ENCODE measurements around the gene GDI1.

GDI1 gene

DNA sequence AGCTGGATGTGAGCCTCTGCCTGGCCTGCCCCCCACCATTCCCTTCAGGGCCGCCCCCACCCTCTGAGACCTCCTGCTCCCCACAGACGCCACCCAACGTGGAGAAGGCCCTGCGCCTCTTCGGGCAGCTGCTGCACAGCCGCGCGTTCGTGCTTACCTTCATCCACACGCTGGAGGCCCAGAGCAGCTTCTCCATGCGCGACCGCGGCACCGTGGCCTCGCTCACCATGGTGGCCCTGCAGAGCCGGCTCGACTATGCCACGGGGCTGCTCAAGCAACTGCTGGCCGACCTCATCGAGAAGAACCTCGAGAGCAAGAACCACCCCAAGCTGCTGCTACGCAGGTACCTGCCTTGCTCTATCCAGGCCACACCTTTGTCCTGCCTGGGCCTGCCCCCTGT is 31.3 kb downstream of the GDI1 start:
- TF ChIP-seq, protein P1, sequence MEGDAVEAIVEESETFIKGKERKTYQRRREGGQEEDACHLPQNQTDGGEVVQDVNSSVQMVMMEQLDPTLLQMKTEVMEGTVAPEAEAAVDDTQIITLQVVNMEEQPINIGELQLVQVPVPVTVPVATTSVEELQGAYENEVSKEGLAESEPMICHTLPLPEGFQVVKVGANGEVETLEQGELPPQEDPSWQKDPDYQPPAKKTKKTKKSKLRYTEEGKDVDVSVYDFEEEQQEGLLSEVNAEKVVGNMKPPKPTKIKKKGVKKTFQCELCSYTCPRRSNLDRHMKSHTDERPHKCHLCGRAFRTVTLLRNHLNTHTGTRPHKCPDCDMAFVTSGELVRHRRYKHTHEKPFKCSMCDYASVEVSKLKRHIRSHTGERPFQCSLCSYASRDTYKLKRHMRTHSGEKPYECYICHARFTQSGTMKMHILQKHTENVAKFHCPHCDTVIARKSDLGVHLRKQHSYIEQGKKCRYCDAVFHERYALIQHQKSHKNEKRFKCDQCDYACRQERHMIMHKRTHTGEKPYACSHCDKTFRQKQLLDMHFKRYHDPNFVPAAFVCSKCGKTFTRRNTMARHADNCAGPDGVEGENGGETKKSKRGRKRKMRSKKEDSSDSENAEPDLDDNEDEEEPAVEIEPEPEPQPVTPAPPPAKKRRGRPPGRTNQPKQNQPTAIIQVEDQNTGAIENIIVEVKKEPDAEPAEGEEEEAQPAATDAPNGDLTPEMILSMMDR (IDR thresholded peaks at IDR 0.05; ENCODE audit: control extremely low read depth, extremely low read depth, low read depth, missing control alignments) = no peak
- no peak for DNase-seq (ENCODE audit: extremely low spot score)
- CTCF ChIA-PET = interaction anchor here (1.5 kb wide), 1 partner anchor 28 kb away, joined by 4 read pairs; no protein-coding TSS in a partner anchor
- POLR2A ChIA-PET = no interaction called here

DNA sequence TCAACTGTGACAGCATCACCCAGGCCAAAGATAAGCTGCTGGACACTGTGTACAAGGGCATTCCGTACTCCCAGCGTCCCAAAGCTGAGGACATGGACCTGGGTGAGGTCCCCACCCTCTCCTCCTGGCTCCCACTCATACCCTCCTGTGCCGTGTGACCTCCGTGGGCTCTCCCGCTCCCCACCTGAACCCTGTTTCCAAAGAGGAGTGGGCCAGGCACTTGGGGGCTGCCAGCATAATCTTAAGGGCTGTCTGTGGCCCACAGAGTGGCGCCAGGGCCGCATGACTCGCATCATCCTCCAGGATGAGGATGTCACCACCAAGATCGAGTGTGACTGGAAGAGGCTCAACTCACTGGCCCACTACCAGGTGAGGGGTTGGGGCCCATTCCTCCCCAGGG is 32.2 kb downstream of the GDI1 start:
- TF ChIP-seq, protein P1 (IDR thresholded peaks at IDR 0.05; ENCODE audit: control extremely low read depth, extremely low read depth, low read depth, missing control alignments) = no peak

DNA sequence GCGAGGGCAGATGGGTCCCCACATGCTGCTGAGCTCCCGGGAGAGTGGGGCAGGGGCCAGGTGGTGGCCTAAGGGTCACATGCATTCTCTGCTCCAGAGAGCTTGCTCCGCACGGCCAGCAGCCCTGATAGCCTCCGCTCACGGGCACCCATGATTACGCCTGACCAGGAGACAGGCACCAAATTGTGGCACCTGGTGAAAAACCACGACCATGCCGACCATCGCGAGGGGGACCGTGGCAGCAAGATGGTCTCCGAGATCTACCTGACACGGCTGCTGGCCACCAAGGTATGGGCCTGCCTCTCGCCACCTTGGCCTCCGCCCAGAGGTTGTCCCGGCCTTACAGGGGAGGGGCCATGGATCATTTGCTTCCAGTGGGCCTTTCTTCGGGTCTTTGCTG is 32.9 kb downstream of the GDI1 start:
- ChIA-PET POLR2A (no interaction called here), CTCF (no interaction called here)
- DNase-seq (ENCODE audit: extremely low spot score) = no peak
- TF ChIP-seq, protein P1 (IDR thresholded peaks at IDR 0.05; ENCODE audit: control extremely low read depth, extremely low read depth, low read depth, missing control alignments) = no peak

More for the DNA sequence above, 32.2 kb downstream of the GDI1 start:
- CTCF ChIA-PET = no interaction called here
- POLR2A ChIA-PET = no interaction called here
- DNase-seq (ENCODE audit: extremely low spot score) = no peak

DNA sequence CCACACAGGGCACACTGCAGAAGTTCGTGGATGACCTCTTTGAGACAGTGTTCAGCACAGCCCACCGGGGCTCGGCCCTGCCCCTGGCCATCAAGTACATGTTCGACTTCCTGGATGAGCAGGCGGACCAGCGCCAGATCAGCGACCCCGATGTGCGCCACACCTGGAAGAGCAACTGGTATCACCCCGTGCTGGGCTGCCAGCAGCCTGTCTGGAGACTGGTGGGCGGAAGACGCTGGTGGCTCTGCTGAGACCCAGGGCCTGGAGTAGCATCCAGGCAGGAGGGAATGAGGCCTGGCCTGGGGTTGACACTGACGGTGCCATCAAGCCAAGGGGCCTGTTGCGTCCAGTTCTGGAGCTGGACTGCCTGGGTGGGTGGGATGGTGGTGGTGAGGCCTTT is 33.5 kb downstream of the GDI1 start:
- TF ChIP-seq, protein P1 (IDR thresholded peaks at IDR 0.05; ENCODE audit: control extremely low read depth, extremely low read depth, low read depth, missing control alignments) = no peak
- ChIA-PET POLR2A (interaction anchor here (0.6 kb wide), 1 partner anchor 580 kb away, joined by 3 read pairs; no protein-coding TSS in a partner anchor), CTCF (no interaction called here)
- DNase-seq (ENCODE audit: extremely low spot score) = no peak

DNA sequence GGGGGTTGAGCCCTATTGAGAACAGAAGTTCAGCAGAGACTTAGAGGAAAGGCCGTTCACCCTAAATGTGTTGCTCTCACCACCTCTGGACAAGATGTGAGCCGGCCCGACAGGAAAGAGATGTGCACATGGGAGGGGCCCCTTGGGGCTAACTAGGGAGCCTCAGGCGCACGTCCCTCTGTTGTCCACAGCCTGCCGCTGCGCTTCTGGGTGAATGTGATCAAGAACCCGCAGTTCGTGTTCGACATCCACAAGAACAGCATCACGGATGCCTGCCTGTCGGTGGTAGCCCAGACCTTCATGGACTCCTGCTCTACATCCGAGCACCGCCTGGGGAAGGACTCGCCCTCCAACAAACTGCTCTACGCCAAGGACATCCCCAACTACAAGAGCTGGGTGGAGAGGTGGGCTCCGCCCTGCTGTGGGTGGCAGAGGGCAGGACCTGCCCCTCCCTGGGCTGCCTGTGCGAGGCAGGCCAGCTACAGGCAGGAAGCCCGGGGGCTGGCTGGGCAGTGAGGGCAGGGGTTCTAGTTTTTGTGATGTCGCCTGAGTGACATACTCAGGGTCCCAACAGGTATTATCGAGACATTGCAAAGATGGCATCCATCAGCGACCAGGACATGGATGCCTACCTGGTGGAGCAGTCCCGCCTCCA is 34.1 kb downstream of the GDI1 start:
- TF ChIP-seq, protein P1 (IDR thresholded peaks at IDR 0.05; ENCODE audit: control extremely low read depth, extremely low read depth, low read depth, missing control alignments) = no peak
- no peak for DNase-seq (ENCODE audit: extremely low spot score)
- CTCF ChIA-PET = no interaction called here
- POLR2A ChIA-PET = interaction anchor here (0.6 kb wide), 1 partner anchor 581 kb away, joined by 3 read pairs; no protein-coding TSS in a partner anchor

DNA sequence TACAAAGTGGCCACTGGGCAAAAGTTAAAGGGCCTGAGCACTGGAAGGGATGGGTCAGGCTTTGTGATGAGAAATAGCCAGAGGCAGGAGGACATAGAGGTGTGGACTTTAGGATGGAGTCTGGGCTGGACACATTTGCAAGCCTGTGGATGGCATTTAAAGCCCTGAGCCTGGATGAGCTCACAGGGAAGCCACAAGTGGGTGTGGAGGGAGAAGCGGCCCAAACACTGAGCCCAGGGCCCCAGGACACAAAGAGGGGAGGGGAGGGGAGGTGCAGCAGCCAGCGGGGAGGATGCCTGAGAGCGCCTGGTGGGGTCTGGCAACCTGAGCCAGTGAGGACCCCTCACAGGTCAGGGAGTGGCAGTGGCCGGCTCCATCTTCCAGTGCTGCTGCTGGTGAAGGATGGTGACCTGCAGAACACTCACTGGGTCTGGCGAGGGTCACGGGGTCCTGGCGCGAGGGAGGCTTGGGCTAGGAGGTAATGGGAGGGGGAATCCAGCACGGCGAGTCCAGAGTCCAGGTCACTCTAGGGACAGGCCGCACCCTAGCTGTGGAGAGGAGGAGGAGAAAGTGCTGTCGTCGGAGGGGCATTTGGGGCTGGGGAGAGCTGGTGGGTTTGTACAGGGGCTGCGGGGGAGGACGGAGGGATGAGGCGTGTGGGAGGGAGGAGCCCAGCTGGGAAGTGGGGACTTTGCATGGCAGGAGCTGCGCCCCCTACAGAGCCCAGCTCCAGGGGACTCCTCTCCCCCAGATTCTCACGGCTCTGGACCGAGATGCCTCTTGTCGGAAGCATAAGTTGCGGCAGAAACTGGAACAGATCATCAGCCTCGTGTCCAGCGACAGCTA is 35.1 kb downstream of the GDI1 start:
- ChIA-PET CTCF (no interaction called here), POLR2A (no interaction called here)
- DNase-seq (ENCODE audit: extremely low spot score) = no peak
- TF ChIP-seq, protein P1 (IDR thresholded peaks at IDR 0.05; ENCODE audit: control extremely low read depth, extremely low read depth, low read depth, missing control alignments) = no peak

Measured in GM10248 (cell line).